HFFc6 (cell line): ENCODE results near the gene RBFOX2. TPM values are rescaled to one million over a fixed set of nuclear protein-coding genes. Genes with fewer than 3 reads are reported as not detected.

Experiments
- DNase-seq: peaks from one replicate; pipeline ENCODE4 v3.0.0-alpha.2; 2018
- H3K27ac Mint-ChIP-seq: 2 replicates; pipeline ENCODE4 v1.8.0; 2020; ENCODE audit warnings: mild to moderate bottlenecking, mixed read lengths
- H3K27me3 Mint-ChIP-seq: 2 replicates; pipeline ENCODE4 v1.8.0; 2021; ENCODE audit warnings: mild to moderate bottlenecking, moderate library complexity, mixed read lengths; ENCODE audit not compliant: insufficient read depth
- H3K36me3 Mint-ChIP-seq: 2 replicates; pipeline ENCODE4 v1.8.0; 2021; ENCODE audit warnings: low read depth, mixed read lengths
- H3K4me1 Mint-ChIP-seq: 2 replicates; pipeline ENCODE4 v1.8.0; 2020; ENCODE audit warnings: low read depth, mixed read lengths
- H3K4me3 Mint-ChIP-seq: 2 replicates; pipeline ENCODE4 v1.8.0; 2020; ENCODE audit warnings: mild to moderate bottlenecking, moderate library complexity, mixed read lengths
- H3K9me3 Mint-ChIP-seq: 2 replicates; pipeline ENCODE4 v1.8.0; 2020; ENCODE audit warnings: mild to moderate bottlenecking, mixed read lengths
- total RNA-seq, 6 experiments: library from RNA; stranded (reverse); fragmentation: NEBNext Ultra II Directional; extraction: Animal tissue kit (Norgen Biotek cat#: 25700); gene quantifications; 2 replicates in 1 of 6; 3 replicates in 5 of 6; pipeline ENCODE4 v1.2.3, GENCODE V29; 2021
- TF ChIP-seq, protein P1 (sequence below): fragments of 200-600 bp; sonication (generic); IDR thresholded peaks from 2 replicates; pipeline ENCODE4 v1.5.0; 2021; ENCODE audit warnings: antibody characterized with exemption, mild to moderate bottlenecking

Gene RBFOX2
- total RNA-seq, 6 experiments from 2014 or later = 139 to 165 (median 155) TPM

DNA sequence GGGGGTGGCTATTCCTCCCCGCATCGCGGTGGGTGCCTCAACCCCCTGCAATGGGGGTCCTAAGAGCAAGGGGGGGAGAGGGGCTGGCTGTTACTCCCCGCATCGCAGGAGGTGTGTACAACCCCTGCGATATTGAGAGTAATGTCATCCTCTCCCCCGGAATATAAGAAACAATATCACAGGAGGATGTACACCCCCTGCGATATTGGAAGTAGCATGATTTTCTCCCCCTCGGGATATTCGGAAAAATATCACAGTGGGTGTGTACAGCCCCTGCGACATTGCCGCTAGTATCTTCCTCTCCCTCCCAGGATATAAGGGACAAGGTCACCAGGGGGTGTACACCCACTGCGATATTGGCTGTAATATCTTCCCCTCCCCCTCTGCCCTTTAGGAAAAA lies 333.4 kb downstream of the RBFOX2 start:
- Mint-ChIP-seq H3K27ac (no peak overlapping the region), H3K27me3 (peaks cover 1% of the 10 kb centered on the region; the same call in 1 of the 2 replicates), H3K9me3 (no peaks in the 10 kb centered on the region), H3K4me1 (no peaks in the 10 kb centered on the region), H3K4me3 (no peak overlapping the region), H3K36me3 (no peaks in the 10 kb centered on the region)
- TF ChIP-seq, protein P1, sequence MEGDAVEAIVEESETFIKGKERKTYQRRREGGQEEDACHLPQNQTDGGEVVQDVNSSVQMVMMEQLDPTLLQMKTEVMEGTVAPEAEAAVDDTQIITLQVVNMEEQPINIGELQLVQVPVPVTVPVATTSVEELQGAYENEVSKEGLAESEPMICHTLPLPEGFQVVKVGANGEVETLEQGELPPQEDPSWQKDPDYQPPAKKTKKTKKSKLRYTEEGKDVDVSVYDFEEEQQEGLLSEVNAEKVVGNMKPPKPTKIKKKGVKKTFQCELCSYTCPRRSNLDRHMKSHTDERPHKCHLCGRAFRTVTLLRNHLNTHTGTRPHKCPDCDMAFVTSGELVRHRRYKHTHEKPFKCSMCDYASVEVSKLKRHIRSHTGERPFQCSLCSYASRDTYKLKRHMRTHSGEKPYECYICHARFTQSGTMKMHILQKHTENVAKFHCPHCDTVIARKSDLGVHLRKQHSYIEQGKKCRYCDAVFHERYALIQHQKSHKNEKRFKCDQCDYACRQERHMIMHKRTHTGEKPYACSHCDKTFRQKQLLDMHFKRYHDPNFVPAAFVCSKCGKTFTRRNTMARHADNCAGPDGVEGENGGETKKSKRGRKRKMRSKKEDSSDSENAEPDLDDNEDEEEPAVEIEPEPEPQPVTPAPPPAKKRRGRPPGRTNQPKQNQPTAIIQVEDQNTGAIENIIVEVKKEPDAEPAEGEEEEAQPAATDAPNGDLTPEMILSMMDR = no peak
- DNase-seq = no peak

DNA sequence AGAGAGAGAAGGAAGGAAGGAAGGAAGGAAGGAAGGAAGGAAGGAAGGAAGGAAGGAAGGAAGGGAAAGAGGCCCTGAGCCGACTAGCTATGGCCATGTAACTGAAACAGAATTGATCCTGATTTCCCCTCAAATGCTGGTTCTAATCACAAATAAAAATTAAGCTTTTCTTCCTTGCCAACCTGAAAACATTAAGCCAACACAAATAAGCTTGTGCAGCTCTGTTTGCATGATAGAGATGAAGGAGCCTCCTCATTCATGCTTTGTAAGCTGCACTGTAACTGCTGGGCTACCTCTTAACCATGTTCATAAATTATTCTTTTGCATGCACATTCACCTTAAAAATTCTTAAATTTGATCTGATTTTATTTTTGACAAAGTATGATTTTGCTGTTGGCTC lies 338.6 kb downstream of the RBFOX2 start:
- Mint-ChIP-seq H3K4me1 (peaks cover 23% of the 10 kb centered on the region), H3K27ac (no peak overlapping the region), H3K9me3 (no peaks in the 10 kb centered on the region), H3K36me3 (no peaks in the 10 kb centered on the region), H3K27me3 (peaks cover 4% of the 10 kb centered on the region; the same call in 1 of the 2 replicates), H3K4me3 (no peak overlapping the region)
- DNase-seq = no peak
- TF ChIP-seq, protein P1 = no peak

DNA sequence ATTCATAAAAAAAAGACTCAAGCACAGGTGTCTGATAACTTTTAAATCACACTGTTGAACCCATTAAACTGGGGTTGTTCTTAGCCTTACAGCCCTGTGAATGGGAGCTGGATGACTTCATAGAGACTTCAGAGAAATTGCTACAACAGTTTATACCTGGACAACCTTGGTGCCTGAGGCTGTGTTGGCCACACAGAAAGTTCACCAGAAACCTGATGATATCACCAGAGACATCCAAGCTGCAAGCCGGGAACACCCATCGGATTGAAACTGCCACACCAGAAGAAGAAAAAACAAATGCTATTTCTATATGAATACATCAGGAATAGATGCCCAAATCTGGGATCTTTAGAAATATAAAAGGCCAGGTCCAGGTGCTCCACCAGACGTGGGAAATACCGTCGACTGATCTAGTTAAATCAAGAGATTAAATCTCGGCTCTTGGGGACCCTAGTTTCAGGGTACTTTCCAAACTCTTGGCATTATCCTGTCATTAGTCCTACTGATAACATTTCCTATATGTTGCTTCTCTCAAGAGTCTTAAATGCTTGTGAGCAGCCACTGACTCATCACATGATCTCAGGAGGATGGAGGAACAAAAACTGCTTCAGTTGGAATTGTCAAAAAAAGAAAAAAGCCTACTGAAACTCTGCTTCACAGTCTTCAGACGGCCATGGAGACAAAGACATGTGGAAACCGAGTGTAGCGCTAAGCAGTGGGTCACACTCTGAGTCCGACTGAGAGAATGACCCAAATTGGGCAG lies 339.5 kb downstream of the RBFOX2 start:
- Mint-ChIP-seq H3K27ac (no peak overlapping the region), H3K9me3 (no peaks in the 10 kb centered on the region), H3K36me3 (no peaks in the 10 kb centered on the region), H3K4me3 (no peak overlapping the region), H3K4me1 (peaks cover 24% of the 10 kb centered on the region), H3K27me3 (peaks cover 4% of the 10 kb centered on the region; the same call in 1 of the 2 replicates)
- DNase-seq = no peak
- TF ChIP-seq, protein P1 = no peak

Other genes with a start within 250 kb of the RBFOX2 start
- 1 to 10 TPM; 1.0 to 2.3 (median 2.2) TPM for gene APOL3, start 131.9 kb upstream of the RBFOX2 start, total RNA-seq
- not detected for gene APOL4, start 173.0 kb upstream of the RBFOX2 start, total RNA-seq
- 10 to 100 TPM; 27.7 to 42.5 (median 38.5) TPM for gene APOL2, start 210.7 kb upstream of the RBFOX2 start, total RNA-seq
- gene APOL1, start 224.3 kb upstream of the RBFOX2 start, total RNA-seq = 1 to 10 TPM in 4 of 6 experiments, under 1 TPM in 2; 0.55 to 6.2 (median 4.9) TPM